Body of pancreas (tissue), 4 donors: ENCODE results near the gene DMKN. TPM values are rescaled to one million over a fixed set of nuclear protein-coding genes. Genes with fewer than 3 reads are reported as not detected.

ENCODE experiments used
- ATAC-seq: fragments of 150-250 bp; one replicate; pipeline ENCODE4 v1.9.1; 2016
- DNase-seq, 4 donors: peaks; one replicate each; pipeline ENCODE4 v3.0.0-alpha.2; 2019
- H3K27ac ChIP-seq, 4 donors: fragments of 200-600 bp; sonication (generic); 1 replicate in 3 of 4; 2 replicates in 1 of 4; pipeline versions ENCODE4 v1.5.1 to v1.6.1; 2016 to 2019; ENCODE audit warnings: mild to moderate bottlenecking in 1 of 4, mixed read lengths in 1 of 4, moderate library complexity in 1 of 4
- H3K27me3 ChIP-seq, 2 donors: fragments of 200-600 bp; sonication (generic); one replicate each; pipeline ENCODE4 v1.6.0; 2016; ENCODE audit warnings: mild to moderate bottlenecking in 1 of 2
- H3K36me3 ChIP-seq, 2 donors: fragments of 200-600 bp; sonication (generic); replicated peaks in 1 of 2; 2 replicates each; pipeline ENCODE4 v1.5.1; 2016; ENCODE audit warnings: low read depth in 2 of 2; ENCODE audit not compliant: insufficient read depth in 1 of 2
- H3K4me1 ChIP-seq: fragments of 200-600 bp; sonication (generic); one replicate; pipeline ENCODE4 v1.6.0; 2016
- H3K4me3 ChIP-seq, 2 donors: fragments of 200-600 bp; sonication (generic); 1 replicate in 1 of 2; 2 replicates in 1 of 2; pipeline ENCODE4 v1.5.1; 2016 to 2019
- H3K9me3 ChIP-seq, 3 donors: fragments of 200-600 bp; sonication (generic); 1 replicate in 2 of 3; 2 replicates in 1 of 3; pipeline ENCODE4 v1.5.1; 2016
- CTCF ChIP-seq, 7 experiments: fragments of 450-650 bp in 4 of 7; fragments of 200-600 bp in 3 of 7; sonication (generic) in 3 of 7; IDR thresholded peaks; one replicate each; pipeline ENCODE4 v1.5.1; 2016 to 2019; ENCODE audit warnings: antibody characterized with exemption in 7 of 7
- POLR2A ChIP-seq, 3 donors: fragments of 450-650 bp; IDR thresholded peaks; one replicate each; pipeline ENCODE4 v1.6.1; 2016; ENCODE audit warnings: antibody characterized with exemption in 3 of 3, mild to moderate bottlenecking in 2 of 3
- WGBS, 2 donors: methylation state at CpG; one replicate each; pipeline ENCODE4 v1.1.5; 2017; 5-methylcytosine and 5-hydroxymethylcytosine counted together
- intact Hi-C: fragments of 100-400 bp; cut with DNase I; formaldehyde crosslinking; loops from one replicate; pipeline ENCODE4 v1.15.1; 2023
- total RNA-seq, 2 donors: library from RNA; depleted of rRNA; stranded (reverse); fragments of >200 nt; gene quantifications; one replicate each; pipeline ENCODE4 v1.1.0, GENCODE V29; 2016

Gene DMKN
- total RNA-seq, 2 donors from 2014 or later = 146 TPM

- DNase-seq (no peak), ATAC-seq (no peak)
- H3K27me3 ChIP-seq = no peaks in the 10 kb centered on the region
- peaks cover under 1% of the 10 kb centered on the region for H3K4me1 ChIP-seq
- H3K9me3 ChIP-seq = no peaks in the 10 kb centered on the region
- H3K36me3 ChIP-seq = no peaks in the 10 kb centered on the region
- intact Hi-C loops = no loop called here
- TF ChIP-seq CTCF (IDR thresholded peaks at IDR 0.05) (no peak), POLR2A (IDR thresholded peaks at IDR 0.05) (no peak)
- H3K27ac ChIP-seq = no peak within 1 kb of the TSS
- WGBS, 2 donors = 60% methylated on average over 11 of the region's 11 CpGs
- H3K4me3 ChIP-seq = no peak within 1 kb of the TSS
These were observed 15.0 kb upstream of the DMKN start, which contains the start of gene SBSN for GRCh38 chr19:35528218-35529038. TSS of gene SBSN (minus strand) at chr19:35528311. CDS start at chr19:35528281, 30 bp downstream.

DNA sequence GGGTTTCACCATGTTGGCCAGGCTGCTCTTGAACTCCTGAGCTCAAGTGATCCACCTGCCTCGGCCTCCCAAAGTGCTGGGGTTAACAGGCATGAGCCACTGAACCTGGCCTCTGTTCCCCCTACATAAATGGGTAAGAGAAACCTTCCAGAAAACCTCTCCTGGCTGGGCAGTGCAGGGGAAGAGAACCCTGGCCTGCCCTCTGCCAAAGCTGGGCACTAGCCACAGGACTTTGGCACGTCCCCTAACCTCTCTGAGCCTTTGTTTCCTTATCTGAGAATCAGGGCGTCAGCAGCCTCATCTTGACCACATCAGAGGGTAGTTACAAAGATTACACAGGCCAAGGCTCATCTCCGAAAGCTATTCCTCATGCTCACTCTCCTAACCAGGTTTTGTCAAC lies 12.4 kb upstream of the DMKN start:
- no peaks in the 10 kb centered on the region for H3K9me3 ChIP-seq
- no peak for ATAC-seq
- 63 to 66% methylated on average over 3 to 4 of the region's 4 CpGs for WGBS, 2 donors
- H3K4me3 ChIP-seq = no peak overlapping the region
- no peak for DNase-seq
- TF ChIP-seq POLR2A (IDR thresholded peaks at IDR 0.05) = no peak
- TF ChIP-seq CTCF (IDR thresholded peaks at IDR 0.05) = no peak
- no peaks in the 10 kb centered on the region for H3K4me1 ChIP-seq
- intact Hi-C loops = no loop called here
- H3K27me3 ChIP-seq = no peaks in the 10 kb centered on the region
- H3K36me3 ChIP-seq = no peaks in the 10 kb centered on the region
- H3K27ac ChIP-seq = no peak overlapping the region

GRCh38 chr19:35524181-35524837 lies 10.9 kb upstream of the DMKN start:
- H3K36me3 ChIP-seq = no peaks in the 10 kb centered on the region
- no peaks in the 10 kb centered on the region for H3K9me3 ChIP-seq
- WGBS, 2 donors = 31 to 38% methylated on average over 10 to 11 of the region's 11 CpGs
- no peak overlapping the region for H3K4me3 ChIP-seq
- DNase-seq = no peak
- no peak for ATAC-seq
- intact Hi-C loops = no loop called here
- no peak for TF ChIP-seq CTCF (IDR thresholded peaks at IDR 0.05)
- TF ChIP-seq POLR2A (IDR thresholded peaks at IDR 0.05) = no peak
- no peaks in the 10 kb centered on the region for H3K27me3 ChIP-seq
- H3K4me1 ChIP-seq = no peaks in the 10 kb centered on the region
- no peak overlapping the region for H3K27ac ChIP-seq

DNA sequence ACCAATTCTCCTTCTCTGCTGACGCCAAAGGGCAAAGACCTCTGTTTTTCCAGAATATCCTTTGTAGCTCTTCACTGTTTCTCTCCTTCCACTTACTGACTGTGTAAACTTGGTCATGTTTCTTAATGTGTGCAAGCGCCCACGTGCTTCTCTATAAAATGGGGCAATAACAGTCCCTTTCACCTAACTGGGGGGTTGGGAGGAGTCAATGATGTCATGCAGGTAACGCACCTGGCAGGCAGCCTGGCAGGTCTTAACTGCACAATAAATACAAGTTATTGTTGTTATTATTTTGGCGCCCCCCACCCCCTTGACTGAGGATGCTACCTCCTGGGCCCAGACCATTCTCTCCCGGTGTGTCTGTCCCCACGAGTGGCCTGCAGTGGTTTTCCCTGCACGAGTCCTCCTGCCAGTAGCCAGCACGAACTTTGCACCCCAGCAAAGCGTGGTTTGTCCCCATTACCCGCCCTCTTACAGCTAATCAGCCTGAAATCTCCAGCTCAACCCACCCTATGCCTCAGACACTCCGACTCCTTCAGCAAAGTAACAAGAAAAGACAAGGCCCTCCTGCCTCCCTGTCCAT lies 9.4 kb upstream of the DMKN start:
- Histone ChIP-seq H3K27ac (no peak overlapping the region), H3K9me3 (no peaks in the 10 kb centered on the region), H3K27me3 (no peaks in the 10 kb centered on the region), H3K4me1 (no peaks in the 10 kb centered on the region), H3K36me3 (no peaks in the 10 kb centered on the region), H3K4me3 (no peak overlapping the region)
- DNase-seq (no peak), ATAC-seq (no peak)
- intact Hi-C loops = no loop called here
- 73 to 74% methylated on average over 12 of the region's 12 CpGs for WGBS, 2 donors
- no peak for TF ChIP-seq POLR2A (IDR thresholded peaks at IDR 0.05)
- no peak for TF ChIP-seq CTCF (IDR thresholded peaks at IDR 0.05)
